Measurements from ENCODE around the gene CEP43. TPM values are rescaled to one million over a fixed set of nuclear protein-coding genes. Genes with fewer than 3 reads are reported as not detected.
A peak's percentile ranks its signal among the peaks of the same experiment; 100 is the strongest.

The CEP43 gene
- total RNA-seq, 1 donor from 2014 or later, result 16.0 TPM

GRCh38 chr6:167044696-167045095, 45.5 kb downstream of the CEP43 start:
- H3K27me3 Mint-ChIP-seq (ENCODE audit: low read depth, unreplicated experiment), result no peaks in the 10 kb centered on the region
- H2AFZ ChIP-seq (ENCODE audit: low read depth, low read length), result no peak overlapping the region
- H3K9me3 Mint-ChIP-seq (ENCODE audit: unreplicated experiment), result peaks cover 2% of the 10 kb centered on the region
- H3K9ac ChIP-seq (ENCODE audit: low read length), result no peak overlapping the region
- FAIRE-seq (no peak), DNase-seq (ENCODE audit: low read depth) (no peak)
- no peaks in the 10 kb centered on the region for H3K4me1 ChIP-seq (ENCODE audit: insufficient read depth, low read length)
- H3K79me2 ChIP-seq (ENCODE audit: insufficient read depth, low read length), result no peaks in the 10 kb centered on the region
- H3K27ac Mint-ChIP-seq (ENCODE audit: unreplicated experiment), result no peak overlapping the region
- peaks cover 2% of the 10 kb centered on the region for H3K36me3 ChIP-seq (ENCODE audit: insufficient read depth, low read length)
- H3K4me1 Mint-ChIP-seq (ENCODE audit: low read depth, unreplicated experiment), result no peaks in the 10 kb centered on the region
- H3K36me3 Mint-ChIP-seq (ENCODE audit: low read depth, unreplicated experiment), result peaks cover 4% of the 10 kb centered on the region
- no peak overlapping the region for H3K4me3 Mint-ChIP-seq (ENCODE audit: unreplicated experiment)
- H3K9me3 ChIP-seq (ENCODE audit: insufficient read depth, low read depth, low read length), result no peaks in the 10 kb centered on the region
- H4K20me1 ChIP-seq (ENCODE audit: insufficient read depth, low read length), result peaks cover 5% of the 10 kb centered on the region
- no peak overlapping the region for H3K27ac ChIP-seq (ENCODE audit: low read depth, low read length)
- TF ChIP-seq EZH2 (IDR thresholded peaks at IDR 0.05; ENCODE audit: insufficient read depth, low read length) (no peak), CTCF (IDR thresholded peaks at IDR 0.05; ENCODE audit: insufficient read depth, low read depth, low read length) (no peak)
- H3K4me3 ChIP-seq (ENCODE audit: insufficient read depth, low read depth, low read length), result no peak overlapping the region
- no peaks in the 10 kb centered on the region for H3K27me3 ChIP-seq (ENCODE audit: insufficient read depth, low read length)
- H3K4me2 ChIP-seq (ENCODE audit: low read length), result no peak overlapping the region

GRCh38 chr6:167045828-167046580, 46.8 kb downstream of the CEP43 start:
- Mint-ChIP-seq H3K9me3 (ENCODE audit: unreplicated experiment) (peaks cover 2% of the 10 kb centered on the region), H3K4me1 (ENCODE audit: low read depth, unreplicated experiment) (no peaks in the 10 kb centered on the region), H3K27me3 (ENCODE audit: low read depth, unreplicated experiment) (no peaks in the 10 kb centered on the region), H3K36me3 (ENCODE audit: low read depth, unreplicated experiment) (peaks cover 4% of the 10 kb centered on the region), H3K27ac (ENCODE audit: unreplicated experiment) (no peak overlapping the region), H3K4me3 (ENCODE audit: unreplicated experiment) (no peak overlapping the region)
- H3K4me1 ChIP-seq (ENCODE audit: insufficient read depth, low read length), result no peaks in the 10 kb centered on the region
- no peak overlapping the region for H3K9ac ChIP-seq (ENCODE audit: low read length)
- peaks cover 5% of the 10 kb centered on the region for H4K20me1 ChIP-seq (ENCODE audit: insufficient read depth, low read length)
- TF ChIP-seq CTCF (IDR thresholded peaks at IDR 0.05; ENCODE audit: insufficient read depth, low read depth, low read length), result no peak
- TF ChIP-seq EZH2 (IDR thresholded peaks at IDR 0.05; ENCODE audit: insufficient read depth, low read length), result no peak
- FAIRE-seq (no peak), DNase-seq (ENCODE audit: low read depth) (no peak)
- no peaks in the 10 kb centered on the region for H3K79me2 ChIP-seq (ENCODE audit: insufficient read depth, low read length)
- H2AFZ ChIP-seq (ENCODE audit: low read depth, low read length), result no peak overlapping the region
- peaks cover 2% of the 10 kb centered on the region for H3K36me3 ChIP-seq (ENCODE audit: insufficient read depth, low read length)
- H3K27me3 ChIP-seq (ENCODE audit: insufficient read depth, low read length), result no peaks in the 10 kb centered on the region
- no peak overlapping the region for H3K4me2 ChIP-seq (ENCODE audit: low read length)
- H3K4me3 ChIP-seq (ENCODE audit: insufficient read depth, low read depth, low read length), result no peak overlapping the region
- H3K9me3 ChIP-seq (ENCODE audit: insufficient read depth, low read depth, low read length), result no peaks in the 10 kb centered on the region
- H3K27ac ChIP-seq (ENCODE audit: low read depth, low read length), result no peak overlapping the region

GRCh38 chr6:167046861-167047495, 47.8 kb downstream of the CEP43 start:
- no peak for DNase-seq (ENCODE audit: low read depth)
- H3K27ac ChIP-seq (ENCODE audit: low read depth, low read length), result no peak overlapping the region
- H3K9me3 ChIP-seq (ENCODE audit: insufficient read depth, low read depth, low read length), result no peaks in the 10 kb centered on the region
- H3K4me2 ChIP-seq (ENCODE audit: low read length), result no peak overlapping the region
- H3K9ac ChIP-seq (ENCODE audit: low read length), result no peak overlapping the region
- H3K4me3 ChIP-seq (ENCODE audit: insufficient read depth, low read depth, low read length), result no peak overlapping the region
- no peaks in the 10 kb centered on the region for H3K4me1 ChIP-seq (ENCODE audit: insufficient read depth, low read length)
- peaks cover 2% of the 10 kb centered on the region for H3K9me3 Mint-ChIP-seq (ENCODE audit: unreplicated experiment)
- peaks cover 4% of the 10 kb centered on the region for H3K36me3 Mint-ChIP-seq (ENCODE audit: low read depth, unreplicated experiment)
- H3K4me3 Mint-ChIP-seq (ENCODE audit: unreplicated experiment), result no peak overlapping the region
- H3K36me3 ChIP-seq (ENCODE audit: insufficient read depth, low read length), result no peaks in the 10 kb centered on the region
- no peaks in the 10 kb centered on the region for H3K4me1 Mint-ChIP-seq (ENCODE audit: low read depth, unreplicated experiment)
- no peaks in the 10 kb centered on the region for H3K27me3 ChIP-seq (ENCODE audit: insufficient read depth, low read length)
- no peak overlapping the region for H2AFZ ChIP-seq (ENCODE audit: low read depth, low read length)
- no peaks in the 10 kb centered on the region for H3K79me2 ChIP-seq (ENCODE audit: insufficient read depth, low read length)
- FAIRE-seq, result no peak
- TF ChIP-seq EZH2 (IDR thresholded peaks at IDR 0.05; ENCODE audit: insufficient read depth, low read length) (no peak), CTCF (IDR thresholded peaks at IDR 0.05; ENCODE audit: insufficient read depth, low read depth, low read length) (no peak)
- no peaks in the 10 kb centered on the region for H3K27me3 Mint-ChIP-seq (ENCODE audit: low read depth, unreplicated experiment)
- H3K27ac Mint-ChIP-seq (ENCODE audit: unreplicated experiment), result peak overlapping the region; percentile 62
- peaks cover 5% of the 10 kb centered on the region for H4K20me1 ChIP-seq (ENCODE audit: insufficient read depth, low read length)
